K562 (cell line): Measurements from ENCODE around the gene ABCC9. TPM values are rescaled to one million over a fixed set of nuclear protein-coding genes. Genes with fewer than 3 reads are reported as not detected.

Experiments
- ATAC-seq: fragments of 200-7000 bp; cut with Tn5 transposase; 3 replicates; pipeline ENCODE4 v1.9.1; 2020; ENCODE audit warnings: moderate library complexity
- BruUV-seq: library from RNA; stranded (reverse); fragments of 400-500 nt; replicated peaks from 2 replicates; lab custom pipeline; 2021; lab: Mats Ljungman, UMichigan
- CTCF ChIA-PET: fragments of 300-600 bp; formaldehyde crosslinking; extraction: SDS; loops from one replicate; lab custom pipeline; 2021; ENCODE audit warnings: low intra/inter-chr PET ratio; lab: Yijun Ruan, JAX
- POLR2A ChIA-PET: fragments of 300-600, 350-650 bp; sonication (Branson Sonifier 250); formaldehyde crosslinking; extraction: SDS; loops from one replicate; lab custom pipeline; 2021; ENCODE audit warnings: antibody characterized with exemption, inconsistent platforms; lab: Yijun Ruan, JAX
- DNase-seq, 4 experiments: peaks; one replicate each; pipeline versions ENCODE4 v3.0.0 to v3.0.0-alpha.2; 2011 to 2018; ENCODE audit warnings: low spot score in 3 of 4, mixed read lengths in 3 of 4; ENCODE audit errors: extremely low read depth in 1 of 4
- FAIRE-seq: peaks from 2 replicates; lab custom pipeline; 2011; peaks lifted over from hg19 to GRCh38; lab: Jason Lieb, UNC
- H2AFZ ChIP-seq: 2 replicates; pipeline ENCODE4 v1.6.0; 2011; ENCODE audit warnings: low read depth, low read length, control low read depth, inconsistent platforms
- H3K27ac ChIP-seq: fragments of 200-600 bp; 3 replicates; pipeline ENCODE4 v1.8.0; 2011; ENCODE audit warnings: low read depth, mild to moderate bottlenecking, control low read depth, inconsistent platforms, low read length, moderate library complexity, mixed read lengths; ENCODE audit errors: extremely low read depth
- H3K27me3 ChIP-seq, 2 experiments: fragments of 300-600 bp in 1 of 2; 2 replicates in 1 of 2; 3 replicates in 1 of 2; pipeline versions ENCODE4 v1.6.0 to v1.8.0; 2011; ENCODE audit warnings: inconsistent platforms in 2 of 2, low read length in 2 of 2, mild to moderate bottlenecking in 1 of 2, mixed read lengths in 1 of 2, moderate library complexity in 1 of 2; ENCODE audit not compliant: control insufficient read depth in 2 of 2, insufficient read depth in 2 of 2
- H3K36me3 ChIP-seq: fragments of 300-600 bp; 3 replicates; pipeline ENCODE4 v1.8.0; 2011; ENCODE audit warnings: mild to moderate bottlenecking, low read length, inconsistent platforms; ENCODE audit not compliant: control insufficient read depth, insufficient read depth
- H3K4me1 ChIP-seq, 2 experiments: fragments of 200-600 bp in 1 of 2; replicated peaks in 1 of 2; 2 replicates in 1 of 2; 3 replicates in 1 of 2; pipeline versions ENCODE4 v1.5.1 to v1.8.0; 2011; ENCODE audit warnings: inconsistent platforms in 2 of 2, low read length in 2 of 2, mild to moderate bottlenecking in 1 of 2, mixed read lengths in 1 of 2, moderate library complexity in 1 of 2; ENCODE audit not compliant: control insufficient read depth in 2 of 2, insufficient read depth in 2 of 2
- H3K4me2 ChIP-seq: 2 replicates; pipeline ENCODE4 v1.6.1; 2011; ENCODE audit warnings: low read length, control low read depth, inconsistent platforms, mixed read lengths; ENCODE audit not compliant: insufficient read depth
- H3K4me3 ChIP-seq: fragments of 200-600 bp; sonication (generic), shearing (Covaris generic); 2 replicates; pipeline ENCODE4 v1.5.1; 2016; ENCODE audit warnings: control low read depth, inconsistent platforms
- H3K79me2 ChIP-seq: fragments of 200-600 bp; 3 replicates; pipeline ENCODE4 v1.8.0; 2011; ENCODE audit warnings: low read length, inconsistent platforms; ENCODE audit not compliant: control insufficient read depth, insufficient read depth
- H3K9ac ChIP-seq, 2 experiments: 2 replicates each; pipeline versions ENCODE4 v1.6.0 to v1.6.1; 2011; ENCODE audit warnings: low read depth in 2 of 2, low read length in 2 of 2, control low read depth in 1 of 2, inconsistent platforms in 1 of 2, mild to moderate bottlenecking in 1 of 2, mixed read lengths in 1 of 2; ENCODE audit not compliant: insufficient read depth in 1 of 2
- H3K9me1 ChIP-seq: one replicate; pipeline ENCODE4 v1.6.0; 2011; ENCODE audit warnings: inconsistent platforms, mild to moderate bottlenecking, low read length, moderate library complexity; ENCODE audit not compliant: control insufficient read depth, insufficient read depth
- H3K9me3 ChIP-seq: replicated peaks from 2 replicates; pipeline ENCODE4 v1.5.1; 2011; ENCODE audit warnings: low read depth, low read length, inconsistent platforms; ENCODE audit not compliant: control insufficient read depth, insufficient read depth
- H4K20me1 ChIP-seq: replicated peaks from 2 replicates; pipeline ENCODE4 v1.6.1; 2011; ENCODE audit warnings: low read length, inconsistent platforms, mixed read lengths; ENCODE audit not compliant: control insufficient read depth, insufficient read depth
- CBX8 ChIP-seq: fragments of 200-600 bp; sonication (generic); IDR thresholded peaks from 2 replicates; pipeline ENCODE4 v1.6.1; 2012; ENCODE audit warnings: borderline replicate concordance, mixed run types, low read depth, mild to moderate bottlenecking, moderate library complexity, mixed read lengths, low read length, control low read depth, inconsistent platforms; ENCODE audit not compliant: poor library complexity, severe bottlenecking; ENCODE audit errors: extremely low read depth
- ZBTB1 ChIP-seq: sonication (generic); formaldehyde crosslinking; IDR thresholded peaks from 2 replicates; pipeline ENCODE4 v1.8.1; 2023; ENCODE audit warnings: missing genetic modification reagents, low read depth, mild to moderate bottlenecking, borderline replicate concordance
- ZNF175 ChIP-seq: fragments of 200-800 bp; sonication (Bioruptor generic); IDR thresholded peaks from 2 replicates; pipeline ENCODE4 v1.6.1; 2016; ENCODE audit warnings: low read depth, mild to moderate bottlenecking, missing genetic modification characterization, missing compliant biosample characterization
- WGBS: fragments of 100-300 bp; shearing (Covaris generic); methylation state at CpG from one replicate; pipeline ENCODE4 v1.1.6; 2016; ENCODE audit warnings: low coverage, mixed read lengths; ENCODE audit not compliant: insufficient coverage; ENCODE audit errors: missing lambda C conversion rate; 5-methylcytosine and 5-hydroxymethylcytosine counted together
- in situ Hi-C: fragments of 300-500 bp; cut with MboI; formaldehyde crosslinking; loops from 4 replicates; pipeline ENCODE4 v1.15.0; 2018; ENCODE audit warnings: inconsistent platforms, mixed read lengths
- intact Hi-C: fragments of 100-400 bp; cut with micrococcal nuclease; formaldehyde crosslinking; loops from 2 replicates; pipeline ENCODE4 v1.14.2; 2022
- polyA plus RNA-seq, 8 experiments: library from polyadenylated mRNA; depleted of rRNA in 4 of 8; stranded (reverse) in 5 of 8; unstranded in 3 of 8; fragments of >200 nt; fragmentation: Nextera tagmentation in 2 of 8; fragmentation: Illumina TruSeq in 1 of 8; extraction: Ambion mirVana in 2 of 8; extraction: Trizol in 1 of 8; gene quantifications; 2 replicates each; pipeline versions ENCODE4 v1.2.1 to v1.2.3, GENCODE V29; 2011 to 2014; ENCODE audit warnings: inconsistent platforms in 1 of 8, missing spikeins in 1 of 8
- total RNA-seq, 7 experiments: library from RNA; depleted of rRNA in 6 of 7; stranded (reverse); fragments of >200 nt in 6 of 7; fragmentation: Illumina TruSeq in 2 of 7; extraction: Trizol in 2 of 7; gene quantifications; 2 replicates each; pipeline versions ENCODE4 v1.2.1 to v1.2.3, GENCODE V29; 2011 to 2021; ENCODE audit warnings: low replicate concordance in 1 of 7
- TF ChIP-seq, protein P1 (sequence below): sonication (generic); formaldehyde crosslinking; IDR thresholded peaks from 2 replicates; pipeline ENCODE4 v1.8.1; 2023; ENCODE audit warnings: mild to moderate bottlenecking, missing genetic modification reagents
- TF ChIP-seq, protein P2 (sequence below): fragments of 450-650 bp; IDR thresholded peaks from 2 replicates; pipeline ENCODE4 v1.6.1; 2016; ENCODE audit warnings: low read depth, mild to moderate bottlenecking, moderate library complexity

Gene ABCC9
- total and polyA plus RNA-seq, 9 of the 15 experiments (the other 6 are each of a cell fraction or from before 2014, with no cell fraction given) = 0.05 to 0.40 (median 0.18) TPM

DNA sequence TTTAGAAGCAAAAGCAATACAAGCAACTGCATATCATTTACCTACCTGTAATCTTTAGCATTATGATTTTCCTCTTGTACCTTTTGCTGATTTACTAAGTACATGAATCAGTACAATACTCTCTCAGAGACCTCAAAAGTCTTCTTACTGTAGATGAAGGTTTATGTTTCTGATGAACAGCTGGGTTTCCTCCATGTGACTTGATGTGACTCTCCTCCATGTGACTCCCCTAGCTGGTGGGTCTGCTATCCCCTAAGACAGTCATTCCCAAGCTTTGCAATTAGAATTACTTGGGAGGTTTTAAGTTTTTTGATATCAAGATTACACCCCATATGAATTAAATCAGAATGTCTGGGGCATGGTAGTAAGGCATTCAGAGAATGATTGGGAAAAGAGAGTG lies 32.0 kb upstream of the ABCC9 start (continued):
- TF ChIP-seq, protein P1, sequence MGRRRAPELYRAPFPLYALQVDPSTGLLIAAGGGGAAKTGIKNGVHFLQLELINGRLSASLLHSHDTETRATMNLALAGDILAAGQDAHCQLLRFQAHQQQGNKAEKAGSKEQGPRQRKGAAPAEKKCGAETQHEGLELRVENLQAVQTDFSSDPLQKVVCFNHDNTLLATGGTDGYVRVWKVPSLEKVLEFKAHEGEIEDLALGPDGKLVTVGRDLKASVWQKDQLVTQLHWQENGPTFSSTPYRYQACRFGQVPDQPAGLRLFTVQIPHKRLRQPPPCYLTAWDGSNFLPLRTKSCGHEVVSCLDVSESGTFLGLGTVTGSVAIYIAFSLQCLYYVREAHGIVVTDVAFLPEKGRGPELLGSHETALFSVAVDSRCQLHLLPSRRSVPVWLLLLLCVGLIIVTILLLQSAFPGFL = no peak
- TF ChIP-seq CBX8 = no peak

DNA sequence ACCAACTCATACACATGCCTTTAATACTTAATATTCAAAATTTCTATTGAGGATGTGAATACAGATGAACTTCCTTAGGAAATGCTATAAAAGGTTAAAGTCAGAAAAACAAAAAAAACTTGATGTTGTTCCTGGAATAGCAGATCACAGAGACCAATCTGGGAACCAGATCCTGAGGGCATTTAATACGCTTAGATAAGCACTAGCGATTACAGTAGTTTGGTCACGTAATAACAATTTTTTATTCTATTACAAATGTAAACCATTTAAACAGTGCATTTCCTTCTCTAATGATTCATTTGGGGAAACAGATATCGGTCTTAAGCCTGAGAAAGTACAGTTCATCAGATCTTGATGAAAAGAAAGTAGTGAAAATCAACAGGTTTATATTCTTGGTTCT lies 30.8 kb upstream of the ABCC9 start:
- Histone ChIP-seq H3K4me2 (no peak overlapping the region), H3K27ac (no peak overlapping the region), H3K4me1 (no peaks in the 10 kb centered on the region), H3K4me3 (no peak overlapping the region), H3K9ac (no peak overlapping the region), H4K20me1 (no peaks in the 10 kb centered on the region), H3K36me3 (no peaks in the 10 kb centered on the region), H3K9me3 (no peaks in the 10 kb centered on the region), H2AFZ (no peak overlapping the region), H3K79me2 (no peaks in the 10 kb centered on the region), H3K27me3 (no peaks in the 10 kb centered on the region), H3K9me1 (no peaks in the 10 kb centered on the region)
- no peak for DNase-seq
- in situ Hi-C loops = no loop called here
- no TSS peak for BruUV-seq
- no peak for FAIRE-seq
- POLR2A ChIA-PET = no interaction called here
- CTCF ChIA-PET = interaction anchor here (0.6 kb wide), 1 partner anchor 1128 kb away, joined by 3 read pairs; no protein-coding TSS in a partner anchor
- intact Hi-C loops = no loop called here
- WGBS = 16% methylated on average over 4 of the region's 4 CpGs
- no peak for ATAC-seq
- TF ChIP-seq ZBTB1 (CRISPR knock-in tag) (no peak), ZNF175 (CRISPR knock-in tag) (no peak)
- TF ChIP-seq, protein P2, sequence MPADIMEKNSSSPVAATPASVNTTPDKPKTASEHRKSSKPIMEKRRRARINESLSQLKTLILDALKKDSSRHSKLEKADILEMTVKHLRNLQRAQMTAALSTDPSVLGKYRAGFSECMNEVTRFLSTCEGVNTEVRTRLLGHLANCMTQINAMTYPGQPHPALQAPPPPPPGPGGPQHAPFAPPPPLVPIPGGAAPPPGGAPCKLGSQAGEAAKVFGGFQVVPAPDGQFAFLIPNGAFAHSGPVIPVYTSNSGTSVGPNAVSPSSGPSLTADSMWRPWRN = no peak
